SK-N-DZ (cell line): Measurements from ENCODE around the gene EPS8L3.

Experiments
- DNase-seq: peaks from one replicate; pipeline ENCODE4 v3.0.0-alpha.2; 2015; ENCODE audit warnings: low spot score

Gene EPS8L3

GRCh38 chr1:109739738-109740614 lies 23.7 kb downstream of the EPS8L3 start:
- DNase-seq, result peak; percentile 81

GRCh38 chr1:109733236-109733870 lies 30.4 kb downstream of the EPS8L3 start:
- DNase-seq, result no peak

GRCh38 chr1:109732390-109732881 lies 31.3 kb downstream of the EPS8L3 start:
- DNase-seq, result no peak

- no peak for DNase-seq
These were observed 33.1 kb downstream of the EPS8L3 start for GRCh38 chr1:109730666-109731065.

- DNase-seq, result no peak
These were observed 34.9 kb downstream of the EPS8L3 start for GRCh38 chr1:109728870-109729269.

GRCh38 chr1:109726728-109727373 lies 36.9 kb downstream of the EPS8L3 start:
- no peak for DNase-seq

- no peak for DNase-seq
These were observed 37.7 kb downstream of the EPS8L3 start for GRCh38 chr1:109726007-109726406.

GRCh38 chr1:109725510-109725909 lies 38.2 kb downstream of the EPS8L3 start:
- DNase-seq, result no peak

GRCh38 chr1:109724933-109725332 lies 38.8 kb downstream of the EPS8L3 start:
- DNase-seq, result no peak

- no peak for DNase-seq
These were observed 40.6 kb downstream of the EPS8L3 start for GRCh38 chr1:109722908-109723691.

GRCh38 chr1:109721971-109722370 lies 41.8 kb downstream of the EPS8L3 start:
- no peak for DNase-seq

- DNase-seq, result no peak
These were observed 42.7 kb downstream of the EPS8L3 start for GRCh38 chr1:109721042-109721441.

- DNase-seq, result no peak
These were observed 44.3 kb downstream of the EPS8L3 start for GRCh38 chr1:109719337-109719837.

GRCh38 chr1:109718495-109718894 lies 45.2 kb downstream of the EPS8L3 start:
- peak; percentile 27 for DNase-seq

GRCh38 chr1:109717729-109718128 lies 46.0 kb downstream of the EPS8L3 start:
- no peak for DNase-seq

GRCh38 chr1:109716570-109717090 lies 47.1 kb downstream of the EPS8L3 start:
- DNase-seq, result no peak

- no peak for DNase-seq
These were observed 47.6 kb downstream of the EPS8L3 start for GRCh38 chr1:109716121-109716520.

GRCh38 chr1:109714661-109715372 lies 48.9 kb downstream of the EPS8L3 start:
- no peak for DNase-seq

- DNase-seq, result no peak
These were observed 50.1 kb downstream of the EPS8L3 start for GRCh38 chr1:109713636-109714035.

- no peak for DNase-seq
These were observed 51.3 kb downstream of the EPS8L3 start for GRCh38 chr1:109712321-109712864.
